UCSD-AML1 (cell line): ENCODE results near the gene UBR4.
"Not testable (repeated sequence)": the region's sequence is repeated elsewhere in the genome, so short reads cannot be mapped to it uniquely, and the experiment has no call there.

ENCODE experiments used
- DNase-seq: peaks from one replicate; lab custom pipeline; 2025; ENCODE audit not compliant: unreplicated experiment; lab: John Stamatoyannopoulos, UW

The UBR4 gene

GRCh38 chr1:19220080-19220846 lies 10.2 kb upstream of the UBR4 start:
- DNase-seq = no peak

GRCh38 chr1:19219451-19219850 lies 9.4 kb upstream of the UBR4 start:
- no peak for DNase-seq

GRCh38 chr1:19216585-19216984 lies 6.5 kb upstream of the UBR4 start:
- not testable (repeated sequence) for DNase-seq

- no peak for DNase-seq
Observed at GRCh38 chr1:19213580-19213979, 3.5 kb upstream of the UBR4 start.

GRCh38 chr1:19212167-19212566 lies 2.1 kb upstream of the UBR4 start:
- no peak for DNase-seq

- no peak for DNase-seq
Observed at GRCh38 chr1:19210772-19211549, 895 bp upstream of the UBR4 start.

- peak; percentile 73 for DNase-seq
Observed at GRCh38 chr1:19209439-19209989, 552 bp downstream of the UBR4 start.

GRCh38 chr1:19208710-19209438 lies 1.2 kb downstream of the UBR4 start:
- no peak for DNase-seq

- no peak for DNase-seq
Observed at GRCh38 chr1:19206947-19207346, 3.1 kb downstream of the UBR4 start.

GRCh38 chr1:19205845-19206244 lies 4.2 kb downstream of the UBR4 start:
- DNase-seq = no peak

GRCh38 chr1:19205403-19205802 lies 4.7 kb downstream of the UBR4 start:
- no peak for DNase-seq

- DNase-seq = no peak
Observed at GRCh38 chr1:19204446-19205266, 5.4 kb downstream of the UBR4 start.

- no peak for DNase-seq
Observed at GRCh38 chr1:19203440-19203839, 6.6 kb downstream of the UBR4 start.

GRCh38 chr1:19202396-19202795 lies 7.7 kb downstream of the UBR4 start:
- no peak for DNase-seq

GRCh38 chr1:19199969-19200604 lies 10.0 kb downstream of the UBR4 start:
- DNase-seq = no peak

- DNase-seq = no peak
Observed at GRCh38 chr1:19199329-19199968, 10.6 kb downstream of the UBR4 start.

- DNase-seq = no peak
Observed at GRCh38 chr1:19198820-19199219, 11.2 kb downstream of the UBR4 start.

- DNase-seq = no peak
Observed at GRCh38 chr1:19197845-19198244, 12.2 kb downstream of the UBR4 start.

GRCh38 chr1:19196331-19196730 lies 13.7 kb downstream of the UBR4 start:
- no peak for DNase-seq

- no peak for DNase-seq
Observed at GRCh38 chr1:19193004-19193403, 17.1 kb downstream of the UBR4 start.
